ENCODE data around the gene IGF1.

Gene IGF1

GRCh38 chr12:102497743-102498142 is 17.4 kb upstream of the IGF1 start:
- in situ Hi-C loops (cut with MboI; ENCODE audit: low sequenced_read_pairs) = loop anchor here (25.0 kb wide), 1 partner anchor 560 kb away; no protein-coding TSS in a partner anchor

DNA sequence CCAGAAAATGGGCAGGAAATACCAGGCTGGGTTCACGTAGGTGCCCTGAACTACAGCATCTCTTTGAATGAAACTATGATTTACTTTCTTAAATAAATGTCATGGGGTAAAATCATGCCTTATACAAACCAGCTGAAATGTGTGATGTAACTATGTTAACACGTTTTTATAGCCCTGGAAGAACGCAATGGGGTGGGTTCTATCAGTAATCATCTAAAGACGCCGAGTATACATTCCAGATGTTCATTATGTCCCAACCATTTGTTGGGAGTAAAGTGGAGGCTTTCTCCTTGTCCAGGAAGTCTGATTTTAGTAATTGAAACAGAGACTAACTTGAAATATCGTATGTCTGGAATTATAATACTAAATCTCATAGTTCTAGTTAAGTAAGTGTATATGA is 16.2 kb upstream of the IGF1 start:
- in situ Hi-C loops (cut with MboI; ENCODE audit: low sequenced_read_pairs) = loop anchor here (25.0 kb wide), 1 partner anchor 559 kb away; no protein-coding TSS in a partner anchor

DNA sequence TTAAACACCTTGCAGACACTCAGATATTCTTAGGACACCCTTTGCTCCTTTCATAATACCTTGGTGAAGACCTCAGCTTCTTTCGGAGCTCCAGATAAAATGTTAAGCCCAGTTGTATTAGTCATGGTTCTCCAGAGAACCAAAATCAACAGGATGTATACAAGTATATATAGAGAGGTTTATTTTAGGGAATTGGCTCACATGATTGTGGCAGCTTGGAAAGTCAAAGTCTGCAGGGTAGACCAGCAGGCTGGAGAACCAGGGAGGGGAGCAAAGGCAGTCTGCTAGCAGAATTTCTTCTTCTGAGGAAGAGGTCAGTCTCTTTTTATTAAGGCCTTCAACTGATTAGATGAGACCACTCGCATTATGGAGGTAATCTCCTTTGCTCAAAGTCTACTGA is 6.9 kb upstream of the IGF1 start:
- in situ Hi-C loops (cut with MboI; ENCODE audit: low sequenced_read_pairs) = loop anchor here (25.0 kb wide), 1 partner anchor 550 kb away; no protein-coding TSS in a partner anchor

DNA sequence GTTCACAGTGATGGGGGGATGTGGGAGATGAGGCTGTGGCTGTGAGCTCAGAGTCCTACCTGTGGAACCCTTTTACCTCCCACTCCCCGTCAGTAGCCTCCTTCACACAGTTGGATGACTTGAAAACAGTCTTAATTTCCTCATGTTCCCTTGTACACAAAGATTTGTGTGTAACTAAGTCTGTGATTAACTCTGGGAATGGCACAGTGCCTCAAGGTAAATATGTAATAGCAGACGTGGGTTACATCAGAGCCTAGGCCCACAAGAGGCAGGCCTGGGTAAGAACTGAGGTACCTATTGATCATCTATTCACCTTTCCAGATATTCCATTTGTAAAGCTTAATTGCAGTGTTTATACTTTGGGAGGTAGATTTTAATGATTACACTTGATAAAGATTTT is 5.8 kb upstream of the IGF1 start:
- in situ Hi-C loops (cut with MboI; ENCODE audit: low sequenced_read_pairs) = loop anchor here (25.0 kb wide), 1 partner anchor 549 kb away; no protein-coding TSS in a partner anchor

GRCh38 chr12:102484428-102484958 is 4.1 kb upstream of the IGF1 start:
- in situ Hi-C loops (cut with MboI; ENCODE audit: low sequenced_read_pairs) = loop anchor here (25.0 kb wide), 1 partner anchor 547 kb away; no protein-coding TSS in a partner anchor

DNA sequence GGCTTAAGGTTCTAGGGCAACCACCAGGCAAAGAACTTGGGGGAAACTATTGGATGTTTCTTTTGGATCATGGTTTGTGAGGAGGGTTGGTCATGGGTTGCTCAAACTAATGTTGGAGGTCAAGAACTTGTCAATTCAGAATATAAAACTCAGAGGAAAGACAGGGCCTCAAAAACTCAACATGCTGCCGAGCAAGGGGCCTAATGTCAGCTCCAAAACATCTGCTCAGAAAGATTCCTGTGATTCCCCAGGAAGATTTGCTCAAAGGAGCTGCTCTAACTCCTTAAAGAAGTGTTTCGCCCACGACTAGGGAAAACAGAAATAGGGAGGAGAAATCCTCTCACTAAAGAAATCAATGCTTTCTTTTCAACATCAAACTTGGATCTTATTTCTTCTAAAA is 3.7 kb upstream of the IGF1 start:
- in situ Hi-C loops (cut with MboI; ENCODE audit: low sequenced_read_pairs) = loop anchor here (25.0 kb wide), 1 partner anchor 547 kb away; no protein-coding TSS in a partner anchor

GRCh38 chr12:102483466-102483865 is 3.1 kb upstream of the IGF1 start:
- in situ Hi-C loops (cut with MboI; ENCODE audit: low sequenced_read_pairs) = loop anchor here (25.0 kb wide), 1 partner anchor 546 kb away; no protein-coding TSS in a partner anchor

DNA sequence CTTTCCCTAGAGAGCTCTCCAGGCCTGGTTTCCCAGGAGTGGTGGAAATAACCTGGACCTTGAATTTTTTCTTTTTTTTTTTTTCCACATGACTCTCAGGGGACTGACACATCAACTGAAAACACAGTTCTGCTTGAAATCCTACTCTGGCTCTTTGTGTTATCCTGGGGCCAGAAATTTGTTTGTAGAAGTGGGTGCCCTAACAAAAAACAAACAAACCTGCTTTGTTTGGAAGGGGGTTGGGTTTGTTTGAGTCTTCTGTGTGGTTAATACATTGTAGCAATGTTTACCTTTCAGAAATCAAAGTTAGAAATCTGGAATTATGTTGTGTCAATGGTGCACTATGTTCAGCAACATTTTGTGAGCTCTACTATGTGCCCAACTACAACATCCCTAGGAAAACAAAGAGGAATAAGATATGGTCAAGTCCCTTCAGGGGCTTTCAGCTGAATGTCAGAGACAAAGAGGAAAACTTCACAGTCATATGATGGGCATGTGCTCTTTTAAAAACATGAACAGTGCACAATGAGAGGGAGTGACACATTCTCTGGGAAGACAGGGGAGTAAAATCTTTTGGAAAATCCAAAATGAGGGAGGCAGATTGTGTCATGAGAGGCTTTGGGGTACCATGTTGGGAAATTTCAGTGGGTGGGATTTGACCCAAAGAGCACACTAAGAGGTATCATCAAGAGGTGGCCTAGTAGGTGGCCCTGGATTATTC is 1.5 kb upstream of the IGF1 start:
- in situ Hi-C loops (cut with MboI; ENCODE audit: low sequenced_read_pairs) = loop anchor here (25.0 kb wide), 1 partner anchor 545 kb away; no protein-coding TSS in a partner anchor

DNA sequence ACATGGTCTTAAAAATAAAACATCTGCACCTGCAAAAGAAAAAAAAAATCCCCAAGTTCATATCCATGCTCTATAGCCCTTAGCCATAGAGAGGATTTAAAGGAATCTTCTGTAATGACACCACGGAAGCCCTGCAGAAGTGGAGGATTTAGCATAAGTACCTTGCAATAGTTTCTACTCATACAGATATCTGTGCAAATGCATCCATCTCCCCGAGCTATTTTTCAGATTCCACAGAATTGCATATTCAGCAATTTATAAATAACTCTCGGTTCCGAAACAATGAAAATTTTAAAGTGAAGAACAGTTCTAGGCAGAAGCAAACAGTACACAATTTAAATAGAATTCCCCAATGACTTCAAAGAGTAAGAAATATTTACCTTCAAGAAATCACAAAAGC is 424 bp downstream of the IGF1 start:
- in situ Hi-C loops (cut with MboI; ENCODE audit: low sequenced_read_pairs) = loop anchor here (25.0 kb wide), 1 partner anchor 543 kb away; no protein-coding TSS in a partner anchor

GRCh38 chr12:102479099-102479885 is 1.1 kb downstream of the IGF1 start:
- in situ Hi-C loops (cut with MboI; ENCODE audit: low sequenced_read_pairs) = loop anchor here (25.0 kb wide), 1 partner anchor 542 kb away; no protein-coding TSS in a partner anchor

GRCh38 chr12:102478405-102479098 is 1.8 kb downstream of the IGF1 start:
- in situ Hi-C loops (cut with MboI; ENCODE audit: low sequenced_read_pairs) = loop anchor here (25.0 kb wide), 1 partner anchor 541 kb away; no protein-coding TSS in a partner anchor

- in situ Hi-C loops (cut with MboI; ENCODE audit: low sequenced_read_pairs) = loop anchor here (25.0 kb wide), 1 partner anchor 538 kb away; no protein-coding TSS in a partner anchor
Measured at GRCh38 chr12:102475355-102475754, 5.0 kb downstream of the IGF1 start.

DNA sequence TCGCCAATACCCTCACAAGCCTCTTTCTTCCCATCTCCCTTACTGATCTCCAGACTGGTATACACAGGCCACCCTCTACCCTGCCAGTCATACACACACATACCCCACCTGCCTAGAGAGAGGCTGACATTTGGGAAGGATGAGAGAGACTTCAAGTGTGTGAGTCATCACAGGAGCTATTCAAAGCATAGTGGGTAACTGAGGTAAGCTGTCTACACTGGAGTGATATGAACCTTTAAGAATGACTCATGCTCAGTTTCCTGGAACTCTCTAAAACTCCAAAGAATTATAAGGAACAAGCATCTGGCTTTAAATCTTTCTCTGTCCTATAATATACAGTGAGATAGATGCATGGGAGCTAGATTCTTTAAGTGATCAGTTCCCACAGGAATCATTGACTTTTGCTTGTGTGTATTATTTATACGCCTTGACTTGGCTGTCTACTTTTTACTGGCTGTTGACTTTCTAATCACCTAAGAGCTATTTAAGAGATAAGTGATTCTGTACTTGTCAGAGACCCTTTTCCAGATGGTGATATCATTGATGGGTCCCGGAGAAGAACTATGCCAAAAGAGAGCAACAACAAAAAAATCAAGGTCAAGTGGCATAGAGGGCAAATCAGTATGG is 5.8 kb downstream of the IGF1 start:
- in situ Hi-C loops (cut with MboI; ENCODE audit: low sequenced_read_pairs) = loop anchor here (25.0 kb wide), 1 partner anchor 537 kb away; no protein-coding TSS in a partner anchor

GRCh38 chr12:102472496-102472895 is 7.9 kb downstream of the IGF1 start:
- in situ Hi-C loops (cut with MboI; ENCODE audit: low sequenced_read_pairs) = no loop called here

DNA sequence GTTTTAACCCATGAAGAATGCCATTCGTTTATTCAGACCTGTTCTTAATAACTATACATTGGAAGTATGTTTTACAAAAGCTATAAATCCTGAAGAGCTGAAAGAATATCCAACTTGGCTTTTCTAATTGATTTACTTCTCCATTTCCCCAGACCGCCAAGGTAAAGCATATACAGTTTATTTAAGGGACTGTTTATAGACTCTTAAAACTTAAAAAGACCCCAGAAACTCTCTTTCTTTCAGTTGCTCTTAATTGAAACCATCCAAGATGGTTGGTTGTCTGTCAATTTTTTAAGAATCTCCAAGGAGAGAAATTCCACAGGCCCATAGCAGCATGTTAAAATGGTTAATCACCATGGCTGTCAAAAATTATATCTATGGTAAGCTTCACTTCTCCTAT is 8.8 kb downstream of the IGF1 start:
- in situ Hi-C loops (cut with MboI; ENCODE audit: low sequenced_read_pairs) = no loop called here

DNA sequence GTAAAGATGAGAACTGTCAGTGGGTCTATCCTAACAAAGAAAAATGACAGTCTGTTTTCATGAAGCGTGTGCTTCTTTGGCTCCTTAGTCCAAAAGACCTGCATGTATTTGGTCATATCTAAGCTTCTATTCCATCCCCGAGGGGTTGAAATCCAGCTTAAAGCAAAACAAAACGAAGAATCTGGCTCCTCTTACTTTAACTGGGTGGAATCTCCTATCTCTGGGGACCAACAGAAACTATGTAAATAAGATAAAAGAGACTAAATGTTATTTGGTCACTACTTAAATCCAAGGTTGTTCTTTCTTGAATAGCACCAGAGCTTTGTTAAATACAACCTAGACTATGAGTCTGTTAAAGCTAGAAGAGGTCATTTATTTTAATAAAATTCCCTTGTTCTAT is 9.4 kb downstream of the IGF1 start:
- in situ Hi-C loops (cut with MboI; ENCODE audit: low sequenced_read_pairs) = no loop called here

GRCh38 chr12:102468261-102468915 is 12.0 kb downstream of the IGF1 start:
- in situ Hi-C loops (cut with MboI; ENCODE audit: low sequenced_read_pairs) = no loop called here

DNA sequence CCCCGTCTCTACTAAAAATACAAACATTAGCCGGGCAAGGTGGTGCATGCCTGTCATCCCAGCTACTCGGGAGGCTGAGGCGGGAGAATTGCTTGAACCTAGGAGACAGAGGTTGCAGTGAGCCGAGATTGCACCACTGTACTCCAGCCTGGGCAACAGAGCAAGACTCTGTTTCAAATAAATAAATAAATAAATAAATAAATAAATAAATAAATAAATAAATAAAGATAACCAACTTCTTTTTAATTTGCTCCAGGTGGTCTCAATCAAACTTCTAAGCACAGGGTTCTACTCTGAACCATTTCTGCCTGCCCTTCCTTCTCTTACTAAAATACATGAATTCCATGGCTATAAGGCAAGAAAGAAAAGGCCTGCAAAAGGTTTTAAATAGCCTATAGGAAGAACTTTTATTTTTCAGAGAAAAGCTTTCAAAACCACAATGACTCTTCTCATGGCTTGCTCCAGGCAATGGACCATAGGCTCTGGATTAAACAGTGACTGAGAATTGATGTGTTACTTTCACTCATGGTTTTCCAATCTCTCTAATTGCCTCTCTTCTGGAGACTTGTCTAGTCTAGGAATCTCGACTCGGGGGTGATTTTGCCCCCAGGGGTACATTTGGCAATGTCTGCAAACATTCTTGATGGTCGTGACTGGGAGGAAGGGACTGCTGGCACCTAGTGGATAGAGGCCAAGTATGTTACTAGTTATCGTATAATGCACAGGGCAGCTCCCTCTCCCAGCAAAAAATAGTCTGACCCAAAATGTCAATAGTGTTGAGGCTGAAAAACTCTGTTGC is 14.4 kb downstream of the IGF1 start:
- in situ Hi-C loops (cut with MboI; ENCODE audit: low sequenced_read_pairs) = no loop called here
